HepG2 (cell line): Measurements from ENCODE around the gene PRDX2. TPM values are rescaled to one million over a fixed set of nuclear protein-coding genes. Genes with fewer than 3 reads are reported as not detected.
A peak's percentile ranks its signal among the peaks of the same experiment; 100 is the strongest.

Experiments used
- EHMT2 ChIP-seq: fragments of 200-600 bp; sonication (generic); IDR thresholded peaks from 2 replicates; pipeline ENCODE4 v1.7.0; 2017; ENCODE audit warnings: antibody characterized with exemption, low read depth, low read length, borderline replicate concordance
- FOXP1 ChIP-seq, 2 experiments: fragments of 450-650 bp in 1 of 2; IDR thresholded peaks; 2 replicates each; pipeline ENCODE4 v1.6.1; 2017 to 2018; ENCODE audit warnings: antibody characterized with exemption in 1 of 2
- NRL ChIP-seq: sonication (generic); formaldehyde crosslinking; IDR thresholded peaks from 2 replicates; pipeline ENCODE4 v1.5.0; 2020; ENCODE audit warnings: missing genetic modification reagents, mild to moderate bottlenecking, moderate library complexity, borderline replicate concordance
- PAX8 ChIP-seq: sonication (generic); formaldehyde crosslinking; IDR thresholded peaks from 2 replicates; pipeline ENCODE4 v1.8.0; 2022; ENCODE audit warnings: mild to moderate bottlenecking, missing genetic modification reagents, borderline replicate concordance
- PBX3 ChIP-seq: sonication (generic); formaldehyde crosslinking; IDR thresholded peaks from 2 replicates; pipeline ENCODE4 v1.8.1; 2023; ENCODE audit warnings: missing genetic modification reagents, inconsistent platforms, borderline replicate concordance
- SKIL ChIP-seq: sonication (generic); formaldehyde crosslinking; IDR thresholded peaks from 2 replicates; pipeline ENCODE4 v1.8.0; 2022; ENCODE audit warnings: missing genetic modification reagents, mild to moderate bottlenecking, moderate library complexity, borderline replicate concordance
- SMAD3 ChIP-seq: sonication (generic); formaldehyde crosslinking; IDR thresholded peaks from 2 replicates; pipeline ENCODE4 v1.4.0; 2020; ENCODE audit warnings: missing genetic modification reagents
- TERF1 ChIP-seq: sonication (generic); formaldehyde crosslinking; IDR thresholded peaks from 2 replicates; pipeline ENCODE4 v1.8.0; 2022; ENCODE audit warnings: mild to moderate bottlenecking, missing genetic modification reagents, moderate library complexity
- THAP9 ChIP-seq: sonication (generic); formaldehyde crosslinking; IDR thresholded peaks from 2 replicates; pipeline ENCODE4; 2020; ENCODE audit warnings: missing genetic modification reagents, mild to moderate bottlenecking, borderline replicate concordance
- ZBTB8A ChIP-seq: sonication (generic); formaldehyde crosslinking; IDR thresholded peaks from 2 replicates; pipeline ENCODE4 v1.4.0; 2020; ENCODE audit warnings: mild to moderate bottlenecking, low read depth, missing genetic modification reagents, borderline replicate concordance
- ZNF136 ChIP-seq: sonication (generic); formaldehyde crosslinking; IDR thresholded peaks from 2 replicates; pipeline ENCODE4 v1.8.1; 2022; ENCODE audit warnings: low read depth, mild to moderate bottlenecking, moderate library complexity, missing genetic modification reagents
- ZNF260 ChIP-seq: sonication (generic); formaldehyde crosslinking; IDR thresholded peaks from 2 replicates; pipeline ENCODE4 v1.4.0; 2020; ENCODE audit warnings: missing genetic modification reagents, low read depth, mild to moderate bottlenecking, borderline replicate concordance
- ZNF44 ChIP-seq: sonication (generic); formaldehyde crosslinking; IDR thresholded peaks from 2 replicates; pipeline ENCODE4 v1.5.1; 2020; ENCODE audit warnings: mild to moderate bottlenecking, missing genetic modification reagents
- ZNF569 ChIP-seq: sonication (generic); formaldehyde crosslinking; IDR thresholded peaks from 2 replicates; pipeline ENCODE4 v1.5.0; 2020; ENCODE audit warnings: mild to moderate bottlenecking, missing genetic modification reagents, moderate library complexity, borderline replicate concordance
- ZNF678 ChIP-seq: sonication (generic); formaldehyde crosslinking; IDR thresholded peaks from 2 replicates; pipeline ENCODE4 v1.4.0; 2020; ENCODE audit warnings: mild to moderate bottlenecking, missing genetic modification reagents
- ZNF724P ChIP-seq: sonication (generic); formaldehyde crosslinking; IDR thresholded peaks from 2 replicates; pipeline ENCODE4 v1.8.0; 2022; ENCODE audit warnings: missing genetic modification reagents, borderline replicate concordance
- ZNF841 ChIP-seq: sonication (generic); formaldehyde crosslinking; IDR thresholded peaks from 2 replicates; pipeline ENCODE4 v1.8.1; 2023; ENCODE audit warnings: missing genetic modification reagents, borderline replicate concordance
- ZSCAN29 ChIP-seq: sonication (generic); formaldehyde crosslinking; conservative IDR thresholded peaks from 2 replicates; pipeline ENCODE4 v1.4.0; 2020; ENCODE audit warnings: mild to moderate bottlenecking, missing genetic modification reagents
- polyA plus RNA-seq, 8 experiments: library from polyadenylated mRNA; depleted of rRNA in 3 of 8; stranded (reverse) in 7 of 8; unstranded in 1 of 8; fragments of >200 nt; fragmentation: Illumina TruSeq in 4 of 8; extraction: Trizol in 4 of 8; gene quantifications; 2 replicates each; pipeline versions ENCODE4 v1.2.1 to v1.2.3, GENCODE V29; 2011 to 2016; ENCODE audit warnings: low read depth in 4 of 8, missing spikeins in 1 of 8, mixed read lengths in 1 of 8; ENCODE audit not compliant: insufficient read depth in 1 of 8
- total RNA-seq, 5 experiments: library from RNA; depleted of rRNA; stranded (reverse); fragments of >200 nt; fragmentation: Illumina TruSeq; extraction: Trizol; gene quantifications; 2 replicates each; pipeline ENCODE4 v1.2.3, GENCODE V29; 2016; ENCODE audit warnings: low read depth in 1 of 5

PRDX2 gene
- total and polyA plus RNA-seq, 2 of the 13 experiments (the other 11 are each of a cell fraction or from before 2014, with no cell fraction given): 218 to 381 TPM

- TF ChIP-seq ZNF136 (CRISPR knock-in tag) (no peak), ZSCAN29 (CRISPR knock-in tag) (no peak), ZNF569 (CRISPR knock-in tag) (no peak), ZNF678 (CRISPR knock-in tag) (no peak), PAX8 (CRISPR knock-in tag) (no peak), ZNF44 (no peak), ZNF260 (CRISPR knock-in tag) (no peak), SKIL (CRISPR knock-in tag) (no peak), FOXP1 (IDR thresholded peaks at IDR 0.05) (no peak), FOXP1 (CRISPR knock-in tag; IDR thresholded peaks at IDR 0.05) (no peak), ZBTB8A (CRISPR knock-in tag) (no peak), EHMT2 (no peak), TERF1 (CRISPR knock-in tag) (no peak), PBX3 (CRISPR knock-in tag) (no peak), THAP9 (CRISPR knock-in tag) (0 out of 2 replicates have a peak, but pooled peaks have one; percentile 41), SMAD3 (CRISPR knock-in tag) (no peak), ZNF841 (CRISPR knock-in tag) (no peak), ZNF724P (CRISPR knock-in tag) (no peak), NRL (CRISPR knock-in tag) (peak; percentile 57; the same call in 1 of the 2 replicates)
These were observed 23.9 kb upstream of the PRDX2 start (continued) for GRCh38 chr19:12825254-12826131.
